ENCODE results near the gene ALOX12B. TPM values are rescaled to one million over a fixed set of nuclear protein-coding genes. Genes with fewer than 3 reads are reported as not detected.

The ALOX12B gene
- total RNA-seq, 6 experiments from 2014 or later = not detected

DNA sequence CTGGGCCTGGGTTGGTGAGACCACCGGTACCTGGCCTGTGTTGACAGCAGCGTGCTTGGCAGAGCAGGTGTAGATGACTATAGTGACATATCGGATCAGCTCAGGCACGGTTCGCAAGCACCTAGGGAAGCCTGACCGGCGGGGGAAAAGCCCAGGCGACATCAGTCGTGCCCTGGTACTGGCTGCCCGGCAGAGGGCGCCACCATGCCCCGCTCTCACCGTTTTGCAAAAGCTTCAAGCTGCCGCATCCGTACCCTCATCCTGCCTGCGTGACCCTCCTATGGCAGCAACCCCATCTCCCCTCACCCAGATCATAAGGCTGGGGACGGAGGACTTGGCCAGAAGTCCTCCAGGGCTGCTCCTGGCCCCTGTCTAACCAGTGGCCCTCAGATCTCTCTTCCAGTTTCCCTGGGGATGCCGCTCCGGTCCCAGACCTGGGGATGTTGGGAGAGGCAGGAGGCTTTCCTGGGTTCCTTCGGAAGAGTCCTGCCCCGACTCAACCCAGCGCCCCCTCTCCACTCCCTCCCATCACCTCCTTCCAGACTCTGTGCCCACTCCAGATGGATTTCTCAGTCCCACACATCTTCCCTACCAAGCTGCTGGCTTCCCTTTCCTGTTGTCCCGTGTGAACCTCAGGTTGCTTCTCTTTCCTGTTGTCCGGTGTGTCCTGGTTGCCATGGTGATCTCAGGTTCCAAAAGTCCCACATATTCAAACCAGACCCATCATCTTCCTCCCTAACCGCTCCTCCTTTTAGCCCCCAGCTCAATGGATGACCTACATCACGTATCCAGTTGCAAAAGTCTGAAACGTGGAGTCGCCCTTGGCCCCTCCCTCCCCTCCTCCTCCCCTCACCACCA is 13.7 kb downstream of the ALOX12B start:
- H3K36me3 ChIP-seq = no peaks in the 10 kb centered on the region
- TF ChIP-seq, protein P1, sequence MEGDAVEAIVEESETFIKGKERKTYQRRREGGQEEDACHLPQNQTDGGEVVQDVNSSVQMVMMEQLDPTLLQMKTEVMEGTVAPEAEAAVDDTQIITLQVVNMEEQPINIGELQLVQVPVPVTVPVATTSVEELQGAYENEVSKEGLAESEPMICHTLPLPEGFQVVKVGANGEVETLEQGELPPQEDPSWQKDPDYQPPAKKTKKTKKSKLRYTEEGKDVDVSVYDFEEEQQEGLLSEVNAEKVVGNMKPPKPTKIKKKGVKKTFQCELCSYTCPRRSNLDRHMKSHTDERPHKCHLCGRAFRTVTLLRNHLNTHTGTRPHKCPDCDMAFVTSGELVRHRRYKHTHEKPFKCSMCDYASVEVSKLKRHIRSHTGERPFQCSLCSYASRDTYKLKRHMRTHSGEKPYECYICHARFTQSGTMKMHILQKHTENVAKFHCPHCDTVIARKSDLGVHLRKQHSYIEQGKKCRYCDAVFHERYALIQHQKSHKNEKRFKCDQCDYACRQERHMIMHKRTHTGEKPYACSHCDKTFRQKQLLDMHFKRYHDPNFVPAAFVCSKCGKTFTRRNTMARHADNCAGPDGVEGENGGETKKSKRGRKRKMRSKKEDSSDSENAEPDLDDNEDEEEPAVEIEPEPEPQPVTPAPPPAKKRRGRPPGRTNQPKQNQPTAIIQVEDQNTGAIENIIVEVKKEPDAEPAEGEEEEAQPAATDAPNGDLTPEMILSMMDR (IDR thresholded peaks at IDR 0.05) = peak; percentile 56 to 94 (median 93)
- no peak for TF ChIP-seq POLR2A (IDR thresholded peaks at IDR 0.05)
- H3K9me3 ChIP-seq = no peaks in the 10 kb centered on the region
- H3K4me1 ChIP-seq = peaks cover 0 to 11% (median 0%) of the 10 kb centered on the region in 4 donors
- DNase-seq (peak; percentile 74 to 80 (median 75)), ATAC-seq (peak; percentile 76 to 90 (median 86))
- WGBS (ENCODE audit: insufficient coverage, low coverage, low lambda C conversion rate, missing lambda C conversion rate) = 4% methylated on average over 12 of the region's 28 CpGs
- peaks cover 7 to 42% of the 10 kb centered on the region in 2 donors for H3K27me3 ChIP-seq
- H3K27ac ChIP-seq = no peak overlapping the region
- intact Hi-C loops (cut with DNase I) = no loop called here
- no peak overlapping the region for H3K4me3 ChIP-seq

- WGBS (ENCODE audit: insufficient coverage, low coverage, low lambda C conversion rate, missing lambda C conversion rate) = 4% methylated on average over 17 of the region's 40 CpGs
- Histone ChIP-seq H3K4me1 (peaks cover 0 to 11% (median 0%) of the 10 kb centered on the region in 4 donors), H3K27ac (no peak overlapping the region), H3K4me3 (no peak overlapping the region), H3K36me3 (no peaks in the 10 kb centered on the region), H3K9me3 (no peaks in the 10 kb centered on the region), H3K27me3 (peaks cover 7 to 42% of the 10 kb centered on the region in 2 donors)
- ATAC-seq (peak; percentile 4 to 22 (median 13)), DNase-seq (no peak)
- intact Hi-C loops (cut with DNase I) = no loop called here
- TF ChIP-seq, protein P1 (IDR thresholded peaks at IDR 0.05) = no peak
- no peak for TF ChIP-seq POLR2A (IDR thresholded peaks at IDR 0.05)
These were observed 14.6 kb downstream of the ALOX12B start for GRCh38 chr17:8072729-8073461.

DNA sequence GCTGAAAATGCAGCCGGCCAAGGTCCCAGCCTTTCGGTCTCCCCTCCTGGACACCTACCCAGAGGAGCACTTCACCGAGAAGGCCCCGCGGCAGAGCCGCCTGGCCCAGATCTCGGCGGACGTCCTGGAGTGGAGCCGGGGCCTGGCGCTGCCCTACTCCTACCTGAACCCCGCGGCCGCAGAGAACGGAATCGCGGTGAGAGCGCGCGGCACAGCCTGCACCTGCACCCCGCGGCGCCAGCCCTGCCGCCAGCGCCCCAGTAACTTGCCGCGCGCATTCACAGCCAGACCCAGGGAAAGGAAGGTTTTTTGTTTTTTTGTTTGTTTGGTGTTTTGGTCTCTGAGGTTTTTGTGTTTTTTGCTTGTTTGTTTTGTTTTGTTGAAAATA is 15.2 kb downstream of the ALOX12B start:
- DNase-seq (no peak), ATAC-seq (no peak)
- Histone ChIP-seq H3K9me3 (no peaks in the 10 kb centered on the region), H3K27me3 (peaks cover 7 to 42% of the 10 kb centered on the region in 2 donors), H3K36me3 (no peaks in the 10 kb centered on the region), H3K4me1 (peaks cover 0 to 11% (median 0%) of the 10 kb centered on the region in 4 donors), H3K4me3 (no peak overlapping the region), H3K27ac (no peak overlapping the region)
- no peak for TF ChIP-seq POLR2A (IDR thresholded peaks at IDR 0.05)
- TF ChIP-seq, protein P1 (IDR thresholded peaks at IDR 0.05) = no peak
- intact Hi-C loops (cut with DNase I) = no loop called here
- 7% methylated on average over 17 of the region's 28 CpGs for WGBS (ENCODE audit: insufficient coverage, low coverage, low lambda C conversion rate, missing lambda C conversion rate)

DNA sequence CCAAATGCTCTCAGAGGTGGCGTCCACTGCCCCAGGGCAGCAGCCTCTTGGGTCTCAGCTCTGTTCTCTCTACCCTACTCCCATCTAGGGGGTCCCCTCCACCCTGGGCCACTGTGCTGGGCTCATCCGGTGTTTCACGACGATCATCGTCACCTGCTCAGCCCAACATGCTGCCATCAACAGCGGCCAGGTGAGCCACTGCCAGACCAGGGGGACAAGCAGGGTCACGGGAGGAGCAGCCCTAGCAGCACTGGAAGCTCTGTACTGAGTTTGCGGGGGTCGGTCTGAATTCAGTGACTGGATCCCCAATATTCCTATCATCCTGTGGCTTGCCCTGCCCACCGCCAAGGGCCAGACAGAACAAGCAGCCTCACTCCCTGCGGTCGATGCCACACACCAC is 16.0 kb downstream of the ALOX12B start:
- Histone ChIP-seq H3K27me3 (peaks cover 7 to 42% of the 10 kb centered on the region in 2 donors), H3K36me3 (no peaks in the 10 kb centered on the region), H3K4me3 (no peak overlapping the region), H3K4me1 (peaks cover 0 to 11% (median 0%) of the 10 kb centered on the region in 4 donors), H3K9me3 (no peaks in the 10 kb centered on the region), H3K27ac (no peak overlapping the region)
- DNase-seq = no peak
- 80% methylated on average over 1 of the region's 12 CpGs for WGBS (ENCODE audit: insufficient coverage, low coverage, low lambda C conversion rate, missing lambda C conversion rate)
- no peak for ATAC-seq
- TF ChIP-seq POLR2A (IDR thresholded peaks at IDR 0.05) = no peak
- TF ChIP-seq, protein P1 (IDR thresholded peaks at IDR 0.05) = no peak
- intact Hi-C loops (cut with DNase I) = no loop called here

All from right lobe of liver (tissue), 6 donors.